HG03460 (cell line): ENCODE data around the gene MYO16.

Experiments used
- ATAC-seq: cut with Tn5 transposase; IDR thresholded peaks from one replicate; pipeline ENCODE4 v1.9.1; 2021; ENCODE audit not compliant: unreplicated experiment

Gene MYO16

GRCh38 chr13:108629181-108629752, at the start of gene MYO16:
Gene MYO16 (plus strand): TSS chr13:108629611. CDS start chr13:108629845, 234 bp downstream.
- no peak for ATAC-seq

DNA sequence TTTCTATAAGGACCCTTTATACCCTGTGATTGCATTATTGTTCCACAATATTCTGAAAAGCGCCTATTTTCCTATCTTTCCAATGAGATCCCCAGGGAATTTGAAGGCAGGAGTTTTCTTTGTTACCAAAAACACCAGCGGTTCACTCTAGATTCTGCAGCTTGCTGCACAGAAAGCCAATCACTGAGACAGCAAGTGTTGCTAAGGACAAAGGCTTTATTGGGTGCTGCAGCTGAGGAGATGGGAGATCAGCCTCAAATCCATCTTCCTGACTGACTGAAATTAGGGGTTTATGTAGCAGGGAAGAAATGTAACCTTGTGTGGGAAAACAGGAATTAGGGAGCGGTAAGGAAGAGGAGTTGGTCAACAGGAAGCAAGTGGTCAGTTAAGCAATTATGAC, 42.6 kb upstream of the MYO16 start:
- ATAC-seq: no peak

DNA sequence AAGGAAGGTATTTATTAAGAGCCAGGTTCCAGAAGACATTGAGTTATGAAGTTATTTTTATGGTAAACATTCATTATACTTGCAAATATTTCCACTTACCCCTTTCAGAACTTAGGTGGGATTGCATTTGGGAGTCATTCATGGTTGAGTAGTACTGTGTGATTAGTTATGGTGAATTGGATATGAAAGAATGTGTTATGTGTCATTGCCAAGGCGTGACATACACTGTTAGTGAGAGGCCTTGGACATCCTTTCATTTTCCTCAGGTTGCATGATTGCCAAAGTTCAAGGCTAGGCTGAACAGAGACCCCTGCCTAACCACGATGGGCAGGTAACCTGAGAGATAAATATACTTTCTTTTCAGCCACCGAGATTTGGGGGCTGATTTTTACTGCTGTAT, 40.9 kb upstream of the MYO16 start:
- no peak for ATAC-seq

DNA sequence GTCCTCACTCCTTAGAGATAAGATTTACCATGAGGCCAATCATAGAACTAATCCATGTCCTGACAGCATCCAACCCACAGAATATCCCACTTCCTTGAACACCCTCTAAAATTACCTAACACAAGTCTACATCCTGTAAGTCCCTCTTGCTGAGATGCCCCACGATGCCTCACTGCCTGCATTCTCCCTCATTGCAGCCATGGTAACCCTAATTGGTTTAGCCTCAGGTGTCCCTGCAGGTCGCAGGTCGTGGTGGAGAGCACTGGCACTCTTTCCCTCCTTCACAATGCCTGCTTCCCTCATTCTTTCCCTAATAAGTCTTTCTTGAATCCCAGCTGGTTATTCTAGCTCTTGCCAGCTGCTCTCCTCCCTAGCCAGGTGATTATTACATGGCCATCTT, 35.3 kb upstream of the MYO16 start:
- ATAC-seq: no peak

DNA sequence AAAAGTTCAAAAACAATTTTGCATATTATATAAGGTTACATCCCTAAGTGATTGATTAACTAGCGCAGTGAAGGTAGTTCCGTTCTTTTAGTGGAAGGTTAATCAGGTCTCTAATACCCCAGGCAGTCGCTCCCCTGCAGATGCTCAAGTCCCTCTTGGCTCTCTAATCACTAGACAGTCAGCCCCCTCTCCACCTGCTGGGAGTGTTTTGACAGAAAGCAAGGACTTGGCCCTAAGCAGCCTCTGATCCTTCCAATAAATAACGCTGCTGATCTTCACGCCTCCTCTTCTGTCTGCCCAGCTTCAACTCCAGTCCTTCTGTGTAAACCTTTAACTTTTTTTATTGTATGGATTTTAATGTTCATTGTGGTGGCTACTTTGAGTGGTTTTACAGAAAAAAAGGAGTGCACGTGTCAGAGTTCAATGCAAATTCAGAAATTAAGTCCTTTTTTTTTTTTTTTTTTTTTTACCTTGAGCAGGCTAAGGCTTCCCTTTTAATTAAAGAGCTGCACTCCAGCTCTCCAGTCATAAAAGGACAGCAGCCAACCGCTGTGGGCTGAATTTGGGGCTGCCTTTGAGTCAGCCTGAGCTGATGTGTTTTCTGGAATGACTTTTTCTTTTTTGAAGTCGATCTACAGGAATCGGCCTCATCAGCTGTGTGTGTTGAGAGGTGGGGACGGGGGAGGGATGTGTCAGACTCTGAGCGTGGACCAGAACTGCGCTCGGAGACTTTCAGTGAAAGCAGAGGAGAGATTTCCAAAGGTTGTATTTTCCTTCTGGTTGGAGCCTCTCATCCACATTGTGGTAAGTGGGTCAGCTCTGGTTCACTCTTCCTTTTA, 33.8 kb upstream of the MYO16 start:
- ATAC-seq: no peak

- no peak for ATAC-seq
Observed at GRCh38 chr13:108597943-108598342, 31.5 kb upstream of the MYO16 start.

GRCh38 chr13:108606424-108606823, 23.0 kb upstream of the MYO16 start:
- ATAC-seq: no peak

DNA sequence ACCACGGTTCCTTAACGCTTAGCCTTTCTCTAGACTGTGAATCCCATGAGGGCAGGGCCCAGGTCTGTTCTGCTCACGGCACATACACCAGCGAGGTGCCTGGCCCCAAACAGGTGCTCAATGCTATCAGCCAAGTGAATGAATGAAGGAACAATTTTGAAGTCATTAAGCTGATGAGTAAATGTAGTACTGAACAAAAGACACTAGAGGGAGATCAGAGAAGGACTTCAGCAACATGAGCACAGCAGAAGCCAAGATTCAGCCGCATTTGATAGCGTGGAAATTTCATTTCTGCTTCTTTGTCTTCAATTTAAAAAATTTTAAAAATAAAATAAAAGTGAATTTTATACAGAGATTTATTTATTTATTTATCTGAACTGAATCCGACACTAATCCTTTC, 20.1 kb upstream of the MYO16 start:
- ATAC-seq: no peak

DNA sequence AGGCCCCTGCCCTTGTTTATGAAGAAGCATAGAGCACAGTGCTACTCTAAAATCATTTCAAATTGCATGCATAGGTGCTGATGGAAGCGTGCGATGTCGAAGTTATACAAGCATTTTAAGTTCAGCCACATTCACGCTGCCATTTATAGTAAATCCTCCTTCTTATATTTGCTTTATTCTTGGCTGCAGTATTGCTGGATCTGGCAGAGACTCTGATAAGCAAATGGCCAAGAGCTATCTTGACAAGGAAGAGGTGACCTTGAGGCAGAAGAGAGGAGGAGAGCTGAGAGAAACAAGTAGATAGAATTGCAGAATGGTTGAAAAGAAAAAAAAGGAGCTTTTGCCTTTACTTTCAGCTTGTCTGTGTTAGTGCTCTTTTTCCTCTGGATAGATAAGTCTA, 18.9 kb upstream of the MYO16 start:
- no peak for ATAC-seq

- ATAC-seq: no peak
Observed at GRCh38 chr13:108615241-108615640, 14.2 kb upstream of the MYO16 start.

GRCh38 chr13:108618233-108618632, 11.2 kb upstream of the MYO16 start:
- no peak for ATAC-seq

DNA sequence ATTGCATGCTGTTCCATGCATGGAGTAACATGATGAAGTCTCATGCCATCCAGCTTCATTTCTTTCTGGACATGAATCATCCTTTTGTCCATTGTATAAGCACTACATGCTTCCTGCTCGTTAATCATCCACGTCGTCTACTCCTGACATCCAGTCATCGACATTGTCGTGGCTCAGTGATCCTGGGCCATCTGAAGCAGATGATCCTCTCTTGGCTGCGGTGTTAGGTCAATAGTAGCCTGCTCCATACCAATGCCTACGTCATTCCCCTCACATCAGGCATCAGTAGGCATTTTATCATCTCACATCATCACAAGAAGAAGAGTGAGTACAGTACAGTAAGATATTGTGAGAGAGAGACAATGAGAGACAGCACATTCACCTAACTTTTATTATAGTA, 7.9 kb upstream of the MYO16 start:
- ATAC-seq: no peak

GRCh38 chr13:108624108-108624507, 5.3 kb upstream of the MYO16 start:
- ATAC-seq: no peak

DNA sequence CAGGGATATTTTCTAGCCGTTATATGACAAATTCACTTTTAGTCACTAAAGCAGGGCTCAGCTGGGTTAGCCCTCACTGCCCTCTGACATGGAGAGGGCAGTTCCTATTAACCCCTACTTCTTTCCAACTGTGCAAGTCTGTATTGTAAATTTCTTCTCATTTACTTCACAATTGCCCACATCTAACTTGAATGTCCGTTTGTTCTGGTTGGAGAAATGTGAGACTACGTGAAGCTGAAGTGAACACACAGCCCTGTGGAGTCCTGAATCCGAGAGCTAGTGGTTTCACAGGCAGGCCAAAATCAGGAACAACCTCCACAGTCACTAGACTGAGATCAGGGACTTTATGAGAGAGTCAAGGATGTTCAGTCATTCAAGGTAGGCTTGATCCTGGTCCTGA, 4.4 kb upstream of the MYO16 start:
- ATAC-seq: no peak

DNA sequence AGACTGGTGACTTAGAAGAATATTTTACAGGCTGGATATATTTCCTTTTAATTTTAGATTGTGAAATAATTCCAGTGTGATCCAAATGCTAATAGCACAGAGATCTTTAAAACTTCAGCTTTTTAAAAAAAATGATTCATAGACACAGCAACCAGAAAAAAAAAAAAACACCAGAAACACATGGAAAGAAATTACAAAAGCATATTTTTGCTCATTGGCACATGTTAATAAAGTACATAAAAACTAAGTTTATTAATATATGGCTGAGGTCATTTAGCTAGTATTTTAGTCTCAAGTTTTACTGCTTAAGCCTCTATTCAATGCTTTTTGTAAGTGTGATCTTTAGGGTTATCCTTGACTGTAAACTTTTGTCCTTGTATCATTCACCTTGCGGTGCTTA, 577 bp downstream of the MYO16 start:
- no peak for ATAC-seq

DNA sequence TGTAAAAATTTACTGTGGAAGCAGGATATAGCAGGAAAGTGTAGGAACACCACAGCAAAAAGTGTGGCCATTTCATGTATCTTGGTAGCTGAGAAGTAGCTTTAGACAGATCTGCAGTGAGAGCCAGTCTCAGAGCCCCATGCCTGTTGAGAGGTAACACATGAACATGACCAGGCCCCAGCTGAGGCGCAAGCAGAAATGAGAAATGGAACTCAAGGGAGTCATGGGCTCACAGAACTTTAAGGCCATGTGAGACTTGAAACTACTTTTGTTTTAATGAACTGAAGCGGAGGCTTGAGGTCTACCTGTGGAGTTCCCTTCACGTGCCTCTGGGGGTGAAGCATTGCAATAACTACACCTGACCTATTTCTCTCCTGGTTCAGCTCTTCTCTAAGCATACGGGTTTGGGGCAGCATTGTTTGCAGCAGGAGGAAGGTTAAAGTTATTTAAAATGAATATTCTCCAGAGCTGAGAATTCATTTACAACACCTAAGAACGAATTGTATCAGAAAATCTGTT, 3.3 kb downstream of the MYO16 start:
- no peak for ATAC-seq

GRCh38 chr13:108638901-108639300, 9.5 kb downstream of the MYO16 start:
- ATAC-seq: no peak

GRCh38 chr13:108643646-108644353, 14.4 kb downstream of the MYO16 start:
- ATAC-seq: no peak

GRCh38 chr13:108645376-108645775, 16.0 kb downstream of the MYO16 start:
- no peak for ATAC-seq

- ATAC-seq: no peak
Observed at GRCh38 chr13:108650271-108650670, 20.9 kb downstream of the MYO16 start.

GRCh38 chr13:108656742-108657141, 27.3 kb downstream of the MYO16 start:
- ATAC-seq: no peak

DNA sequence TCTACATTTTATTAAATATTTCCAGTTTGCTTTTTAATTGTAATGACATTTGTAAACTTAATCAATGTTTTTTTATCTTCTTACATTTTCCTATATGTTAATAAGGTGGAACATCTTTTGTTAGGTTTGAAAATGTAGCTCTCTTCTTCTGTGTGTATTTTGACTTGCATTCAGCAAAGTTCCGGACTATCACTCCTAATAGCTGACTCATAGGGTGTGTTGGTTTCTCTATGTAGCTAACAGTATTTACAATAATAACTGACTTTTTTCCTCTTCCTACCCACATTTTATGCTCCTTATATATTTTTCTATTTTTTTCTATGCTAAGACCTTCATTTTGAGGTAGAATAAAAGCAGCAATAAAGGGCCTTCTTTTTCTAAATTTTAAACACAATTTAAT, 28.1 kb downstream of the MYO16 start:
- ATAC-seq: no peak
